PFSK-1 (cell line): ENCODE data around the gene MMP2.

Source experiments
- FOXP2 ChIP-seq: optimal IDR thresholded peaks from 2 replicates; pipeline ENCODE3; 2011; ENCODE audit warnings: borderline replicate concordance, control low read depth, inconsistent platforms; ENCODE audit not compliant: insufficient read depth; ENCODE audit errors: extremely low read length, extremely low read depth
- POLR2AphosphoS5 ChIP-seq: IDR thresholded peaks from 2 replicates; pipeline ENCODE4 v1.6.1; 2012; ENCODE audit warnings: low read depth, mild to moderate bottlenecking, control low read depth, low read length, moderate library complexity
- REST ChIP-seq, 2 experiments: IDR thresholded peaks; 2 replicates each; pipeline versions ENCODE4 v1.6.1 to v1.8.0; 2011 to 2012; ENCODE audit warnings: low read depth in 2 of 2, low read length in 2 of 2, control low read depth in 1 of 2, inconsistent platforms in 1 of 2, mild to moderate bottlenecking in 1 of 2, moderate library complexity in 1 of 2; ENCODE audit not compliant: insufficient read depth in 1 of 2
- SIN3A ChIP-seq: IDR thresholded peaks from 2 replicates; pipeline ENCODE4 v1.6.1; 2012; ENCODE audit warnings: mild to moderate bottlenecking, low read length, moderate library complexity, borderline replicate concordance; ENCODE audit not compliant: insufficient read depth
- TAF1 ChIP-seq: IDR thresholded peaks from 2 replicates; pipeline ENCODE4 v1.6.1; 2012; ENCODE audit warnings: low read length, control low read depth, borderline replicate concordance; ENCODE audit not compliant: insufficient read depth

Gene MMP2

GRCh38 chr16:55436587-55436986 lies 42.4 kb upstream of the MMP2 start:
- TF ChIP-seq REST (IDR thresholded peaks at IDR 0.05; ENCODE audit: insufficient read depth in 1 of 2, low read depth in 2 of 2, low read length in 2 of 2) (no peak), SIN3A (no peak), POLR2AphosphoS5 (no peak), TAF1 (no peak), FOXP2 (no peak)

DNA sequence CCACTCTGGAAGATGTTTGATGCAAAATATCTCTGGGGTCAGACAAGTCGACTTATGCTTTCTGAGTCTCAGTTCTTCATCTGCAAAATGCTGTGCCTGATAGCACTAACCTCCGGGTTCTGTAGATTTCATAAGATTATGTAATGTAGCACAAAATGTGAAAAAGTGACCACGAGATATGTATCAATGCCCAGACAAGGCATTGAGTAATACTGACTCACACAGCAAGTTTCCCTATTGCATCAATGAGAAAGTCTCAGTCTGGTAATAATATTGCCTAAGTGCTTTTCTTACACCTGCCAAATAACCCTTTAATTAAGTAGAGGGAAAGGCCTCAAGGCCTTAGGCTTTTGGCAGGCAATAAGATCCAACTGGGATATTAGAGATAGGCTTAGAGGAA lies 41.4 kb upstream of the MMP2 start:
- TF ChIP-seq POLR2AphosphoS5 = no peak
- TF ChIP-seq SIN3A = no peak
- no peak for TF ChIP-seq TAF1
- no peak for TF ChIP-seq FOXP2
- TF ChIP-seq REST (IDR thresholded peaks at IDR 0.05; ENCODE audit: insufficient read depth in 1 of 2, low read depth in 2 of 2, low read length in 2 of 2) = no peak

GRCh38 chr16:55438281-55438680 lies 40.7 kb upstream of the MMP2 start:
- TF ChIP-seq SIN3A (no peak), FOXP2 (no peak), TAF1 (no peak), REST (IDR thresholded peaks at IDR 0.05; ENCODE audit: insufficient read depth in 1 of 2, low read depth in 2 of 2, low read length in 2 of 2) (no peak), POLR2AphosphoS5 (no peak)

DNA sequence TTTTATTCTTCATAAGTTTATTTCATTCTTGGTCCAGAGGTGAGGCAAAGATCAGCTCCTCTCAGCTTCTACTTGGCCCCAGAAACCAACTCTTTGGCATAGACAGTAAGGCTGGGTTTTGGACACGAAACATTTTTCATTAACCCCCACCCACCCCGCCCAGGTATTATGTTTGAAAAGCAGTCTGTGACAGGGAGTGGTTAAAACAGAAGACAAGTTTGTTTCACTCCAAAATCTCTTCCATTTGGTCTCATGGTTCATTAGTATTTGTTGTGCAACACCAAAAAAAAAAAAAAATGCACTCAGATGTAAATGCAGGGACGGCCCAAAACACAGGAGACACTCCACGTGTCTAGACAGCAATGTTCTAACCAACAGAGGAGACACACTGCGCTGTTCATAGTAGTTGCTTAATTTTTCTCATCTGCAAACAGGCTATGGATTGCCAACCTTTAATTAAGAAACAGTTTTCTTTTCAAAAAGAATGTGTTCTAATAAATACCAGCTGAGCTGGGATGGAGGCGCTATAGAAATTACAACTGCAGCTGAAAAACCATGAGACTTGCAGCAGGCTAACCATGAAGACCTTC lies 39.8 kb upstream of the MMP2 start:
- TF ChIP-seq SIN3A (no peak), TAF1 (no peak), POLR2AphosphoS5 (no peak), FOXP2 (no peak), REST (IDR thresholded peaks at IDR 0.05; ENCODE audit: insufficient read depth in 1 of 2, low read depth in 2 of 2, low read length in 2 of 2) (no peak)

DNA sequence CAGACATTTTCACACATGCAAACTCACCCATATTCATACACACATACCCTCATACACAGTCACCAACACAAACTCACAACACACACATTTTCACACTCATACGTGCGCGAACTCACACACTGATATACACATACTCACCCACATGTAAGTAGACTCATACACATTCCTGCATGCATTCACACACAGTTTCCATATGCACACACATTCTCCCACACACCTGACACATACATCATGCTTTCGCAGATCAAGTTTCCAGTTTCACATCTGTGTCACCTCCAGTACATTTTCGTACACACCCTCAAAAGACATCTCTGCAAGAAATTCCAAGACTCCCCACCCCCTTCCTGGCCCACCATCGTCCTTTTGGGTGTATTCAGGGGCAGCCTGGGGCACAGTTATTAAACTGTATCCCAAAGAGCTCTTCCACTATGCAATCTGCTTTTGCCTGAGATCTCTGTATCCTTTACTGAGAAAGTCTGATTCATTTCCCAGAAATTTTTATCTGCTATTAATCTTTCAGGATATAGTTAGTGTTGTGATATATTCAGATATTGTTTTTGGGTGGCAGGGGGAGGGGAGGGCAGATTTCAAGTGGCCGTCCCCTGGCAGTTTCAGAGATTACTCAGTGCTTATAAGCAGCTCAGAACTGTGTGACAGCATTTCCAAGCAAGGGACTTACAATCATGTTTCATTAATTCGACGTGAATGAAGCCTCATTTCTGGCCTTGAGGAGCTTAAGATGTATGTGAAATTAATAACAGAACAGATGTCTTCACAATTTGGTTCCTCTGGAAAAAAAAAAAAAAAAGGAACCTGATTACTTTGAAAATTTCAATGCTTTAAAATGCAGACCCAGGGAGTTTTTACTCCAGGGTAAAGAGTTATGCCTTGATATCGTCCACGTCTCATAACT lies 35.3 kb upstream of the MMP2 start:
- TF ChIP-seq POLR2AphosphoS5 = no peak
- TF ChIP-seq REST (IDR thresholded peaks at IDR 0.05; ENCODE audit: insufficient read depth in 1 of 2, low read depth in 2 of 2, low read length in 2 of 2) = no peak
- no peak for TF ChIP-seq SIN3A
